GM12878 (cell line): ENCODE data around the gene GSTM2.

Experiments used
- GABPA ChIP-seq: IDR thresholded peaks from 2 replicates; pipeline ENCODE4 v1.6.1; 2014; ENCODE audit warnings: antibody characterized with exemption, low read depth, mild to moderate bottlenecking, inconsistent platforms
- TF ChIP-seq, protein P1 (sequence below), 3 experiments: IDR thresholded peaks in 2 of 3; conservative IDR thresholded peaks in 1 of 3; 2 replicates each; pipeline ENCODE4 v1.5.1; 2011; ENCODE audit warnings: low read depth in 3 of 3, low read length in 3 of 3, mild to moderate bottlenecking in 3 of 3, control low read depth in 2 of 3, moderate library complexity in 2 of 3, inconsistent platforms in 1 of 3, mixed read lengths in 1 of 3; ENCODE audit not compliant: control insufficient read depth in 2 of 3, insufficient read depth in 1 of 3; ENCODE audit errors: extremely low read depth in 1 of 3
- TF ChIP-seq, protein P2 (sequence below): fragments of 450-650 bp; IDR thresholded peaks from 2 replicates; pipeline ENCODE4 v1.6.1; 2016; ENCODE audit warnings: mild to moderate bottlenecking, moderate library complexity, borderline replicate concordance

DNA sequence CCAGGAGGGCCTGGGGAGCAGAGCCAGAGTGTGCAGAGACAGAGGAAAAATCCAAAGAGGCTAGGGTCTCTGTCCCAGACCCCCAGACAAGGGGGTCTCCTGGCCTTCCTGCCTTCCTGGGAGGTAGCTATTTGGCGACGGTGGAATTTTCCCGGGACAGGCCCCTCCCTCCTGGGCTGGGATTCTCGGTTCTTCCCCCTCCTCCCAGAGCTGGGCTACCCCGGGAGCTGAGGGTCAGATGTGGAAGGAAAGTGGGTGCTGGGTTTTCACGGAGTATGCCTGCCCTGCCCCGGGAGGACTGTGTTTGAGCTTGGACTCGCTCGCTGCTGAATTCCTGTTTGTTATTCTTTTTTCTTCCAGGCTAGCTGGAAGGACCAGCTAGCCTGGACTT, 47.5 kb upstream of the GSTM2 start:
- TF ChIP-seq, protein P1, sequence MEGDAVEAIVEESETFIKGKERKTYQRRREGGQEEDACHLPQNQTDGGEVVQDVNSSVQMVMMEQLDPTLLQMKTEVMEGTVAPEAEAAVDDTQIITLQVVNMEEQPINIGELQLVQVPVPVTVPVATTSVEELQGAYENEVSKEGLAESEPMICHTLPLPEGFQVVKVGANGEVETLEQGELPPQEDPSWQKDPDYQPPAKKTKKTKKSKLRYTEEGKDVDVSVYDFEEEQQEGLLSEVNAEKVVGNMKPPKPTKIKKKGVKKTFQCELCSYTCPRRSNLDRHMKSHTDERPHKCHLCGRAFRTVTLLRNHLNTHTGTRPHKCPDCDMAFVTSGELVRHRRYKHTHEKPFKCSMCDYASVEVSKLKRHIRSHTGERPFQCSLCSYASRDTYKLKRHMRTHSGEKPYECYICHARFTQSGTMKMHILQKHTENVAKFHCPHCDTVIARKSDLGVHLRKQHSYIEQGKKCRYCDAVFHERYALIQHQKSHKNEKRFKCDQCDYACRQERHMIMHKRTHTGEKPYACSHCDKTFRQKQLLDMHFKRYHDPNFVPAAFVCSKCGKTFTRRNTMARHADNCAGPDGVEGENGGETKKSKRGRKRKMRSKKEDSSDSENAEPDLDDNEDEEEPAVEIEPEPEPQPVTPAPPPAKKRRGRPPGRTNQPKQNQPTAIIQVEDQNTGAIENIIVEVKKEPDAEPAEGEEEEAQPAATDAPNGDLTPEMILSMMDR (IDR thresholded peaks at IDR 0.05 in 2 of 3, conservative IDR thresholded peaks at IDR 0.05 in 1 of 3; ENCODE audit: control insufficient read depth in 2 of 3, extremely low read depth in 1 of 3, insufficient read depth in 1 of 3, low read depth in 3 of 3, low read length in 3 of 3) = no peak
- TF ChIP-seq, protein P2, sequence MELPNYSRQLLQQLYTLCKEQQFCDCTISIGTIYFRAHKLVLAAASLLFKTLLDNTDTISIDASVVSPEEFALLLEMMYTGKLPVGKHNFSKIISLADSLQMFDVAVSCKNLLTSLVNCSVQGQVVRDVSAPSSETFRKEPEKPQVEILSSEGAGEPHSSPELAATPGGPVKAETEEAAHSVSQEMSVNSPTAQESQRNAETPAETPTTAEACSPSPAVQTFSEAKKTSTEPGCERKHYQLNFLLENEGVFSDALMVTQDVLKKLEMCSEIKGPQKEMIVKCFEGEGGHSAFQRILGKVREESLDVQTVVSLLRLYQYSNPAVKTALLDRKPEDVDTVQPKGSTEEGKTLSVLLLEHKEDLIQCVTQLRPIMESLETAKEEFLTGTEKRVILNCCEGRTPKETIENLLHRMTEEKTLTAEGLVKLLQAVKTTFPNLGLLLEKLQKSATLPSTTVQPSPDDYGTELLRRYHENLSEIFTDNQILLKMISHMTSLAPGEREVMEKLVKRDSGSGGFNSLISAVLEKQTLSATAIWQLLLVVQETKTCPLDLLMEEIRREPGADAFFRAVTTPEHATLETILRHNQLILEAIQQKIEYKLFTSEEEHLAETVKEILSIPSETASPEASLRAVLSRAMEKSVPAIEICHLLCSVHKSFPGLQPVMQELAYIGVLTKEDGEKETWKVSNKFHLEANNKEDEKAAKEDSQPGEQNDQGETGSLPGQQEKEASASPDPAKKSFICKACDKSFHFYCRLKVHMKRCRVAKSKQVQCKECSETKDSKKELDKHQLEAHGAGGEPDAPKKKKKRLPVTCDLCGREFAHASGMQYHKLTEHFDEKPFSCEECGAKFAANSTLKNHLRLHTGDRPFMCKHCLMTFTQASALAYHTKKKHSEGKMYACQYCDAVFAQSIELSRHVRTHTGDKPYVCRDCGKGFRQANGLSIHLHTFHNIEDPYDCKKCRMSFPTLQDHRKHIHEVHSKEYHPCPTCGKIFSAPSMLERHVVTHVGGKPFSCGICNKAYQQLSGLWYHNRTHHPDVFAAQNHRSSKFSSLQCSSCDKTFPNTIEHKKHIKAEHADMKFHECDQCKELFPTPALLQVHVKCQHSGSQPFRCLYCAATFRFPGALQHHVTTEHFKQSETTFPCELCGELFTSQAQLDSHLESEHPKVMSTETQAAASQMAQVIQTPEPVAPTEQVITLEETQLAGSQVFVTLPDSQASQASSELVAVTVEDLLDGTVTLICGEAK = no peak
- TF ChIP-seq GABPA = no peak
